Left ventricle myocardium inferior (tissue), 1 donor: Measurements from ENCODE around the gene DAD1. TPM values are rescaled to one million over a fixed set of nuclear protein-coding genes. Genes with fewer than 3 reads are reported as not detected.
"Not testable (repeated sequence)": the region's sequence is repeated elsewhere in the genome, so short reads cannot be mapped to it uniquely, and the experiment has no call there.

Experiments used
- DNase-seq: peaks from one replicate; pipeline ENCODE4 v3.0.0-alpha.2; 2020
- H3K27ac ChIP-seq: fragments of 200-600 bp; replicated peaks from 2 replicates; pipeline ENCODE4 v1.8.0; 2021
- H3K27me3 ChIP-seq: fragments of 200-600 bp; 2 replicates; pipeline ENCODE4 v1.8.0; 2021; ENCODE audit warnings: low read depth
- H3K36me3 ChIP-seq: fragments of 200-600 bp; 2 replicates; pipeline ENCODE4 v1.8.0; 2021
- H3K4me1 ChIP-seq: fragments of 200-600 bp; 2 replicates; pipeline ENCODE4 v1.8.0; 2021
- H3K4me3 ChIP-seq: fragments of 200-600 bp; 2 replicates; pipeline ENCODE4 v1.8.0; 2021; ENCODE audit warnings: mild to moderate bottlenecking, moderate library complexity
- H3K9me3 ChIP-seq: fragments of 200-600 bp; replicated peaks from 2 replicates; pipeline ENCODE4 v1.8.0; 2021
- intact Hi-C: fragments of 100-400 bp; cut with micrococcal nuclease; formaldehyde crosslinking; loops from one replicate; pipeline ENCODE4 v1.11.0; 2022
- total RNA-seq: library from RNA; stranded (reverse); fragmentation: NEBNext Ultra II Directional; extraction: Animal tissue kit (Norgen Biotek cat#: 25700); gene quantifications from one replicate; pipeline ENCODE4 v1.2.1, GENCODE V29; 2021
- TF ChIP-seq, protein P1 (sequence below): fragments of 200-600 bp; IDR thresholded peaks from 2 replicates; pipeline ENCODE4 v1.8.0; 2021; ENCODE audit warnings: antibody characterized with exemption, mild to moderate bottlenecking, borderline replicate concordance
- donor health status: DM: no; HTN: yes; CAD: no; lungs with severe emphysema.

DAD1 gene
- total RNA-seq, 1 donor from 2014 or later, result 118 TPM

DNA sequence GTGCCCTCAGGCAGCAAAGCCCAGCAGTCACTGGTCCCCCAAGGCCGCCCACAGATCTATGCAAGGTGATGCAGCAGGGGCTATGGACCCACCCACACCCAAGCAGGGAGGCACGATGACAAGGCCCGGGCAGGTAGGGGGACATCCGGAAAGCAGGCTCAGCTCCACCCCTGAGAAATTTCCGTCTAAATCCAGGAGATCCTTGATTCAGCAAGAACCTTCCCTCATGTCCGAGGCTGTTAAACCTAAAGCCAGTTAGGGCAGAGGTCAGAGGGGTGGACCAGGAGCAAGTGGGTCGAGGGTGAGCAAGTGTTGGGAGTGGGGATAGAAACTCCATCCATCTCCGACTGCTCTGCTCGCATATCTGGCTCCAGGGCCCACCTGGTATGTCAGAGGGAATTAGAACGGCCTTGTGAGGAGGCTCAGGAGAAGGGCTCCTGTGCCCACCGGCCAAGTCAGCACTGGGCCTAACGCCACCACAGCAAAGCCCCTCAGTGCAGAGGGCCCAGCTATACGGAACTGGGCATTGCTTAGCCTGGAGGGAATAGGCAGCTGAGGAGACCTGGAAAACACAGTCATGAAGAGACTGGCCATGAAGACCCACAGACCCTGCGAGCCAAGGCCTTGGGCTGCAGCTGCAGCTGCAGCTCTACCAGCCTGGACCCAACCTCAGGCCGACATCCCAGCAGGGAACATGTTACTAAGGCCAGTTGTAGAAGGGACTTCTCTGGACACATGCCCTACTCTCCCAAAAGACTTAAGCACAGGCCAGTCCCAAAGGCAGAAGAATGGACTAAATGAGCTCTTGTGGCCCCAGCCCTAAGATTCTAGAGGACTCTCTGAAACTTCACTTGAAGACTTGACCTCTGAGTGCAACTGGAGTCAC, 34.3 kb downstream of the DAD1 start:
- H3K4me3 ChIP-seq, result no peak overlapping the region
- TF ChIP-seq, protein P1, sequence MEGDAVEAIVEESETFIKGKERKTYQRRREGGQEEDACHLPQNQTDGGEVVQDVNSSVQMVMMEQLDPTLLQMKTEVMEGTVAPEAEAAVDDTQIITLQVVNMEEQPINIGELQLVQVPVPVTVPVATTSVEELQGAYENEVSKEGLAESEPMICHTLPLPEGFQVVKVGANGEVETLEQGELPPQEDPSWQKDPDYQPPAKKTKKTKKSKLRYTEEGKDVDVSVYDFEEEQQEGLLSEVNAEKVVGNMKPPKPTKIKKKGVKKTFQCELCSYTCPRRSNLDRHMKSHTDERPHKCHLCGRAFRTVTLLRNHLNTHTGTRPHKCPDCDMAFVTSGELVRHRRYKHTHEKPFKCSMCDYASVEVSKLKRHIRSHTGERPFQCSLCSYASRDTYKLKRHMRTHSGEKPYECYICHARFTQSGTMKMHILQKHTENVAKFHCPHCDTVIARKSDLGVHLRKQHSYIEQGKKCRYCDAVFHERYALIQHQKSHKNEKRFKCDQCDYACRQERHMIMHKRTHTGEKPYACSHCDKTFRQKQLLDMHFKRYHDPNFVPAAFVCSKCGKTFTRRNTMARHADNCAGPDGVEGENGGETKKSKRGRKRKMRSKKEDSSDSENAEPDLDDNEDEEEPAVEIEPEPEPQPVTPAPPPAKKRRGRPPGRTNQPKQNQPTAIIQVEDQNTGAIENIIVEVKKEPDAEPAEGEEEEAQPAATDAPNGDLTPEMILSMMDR, result no peak
- intact Hi-C loops, result loop anchor here (10.0 kb wide), 1 partner anchor 160 kb away; no protein-coding TSS in a partner anchor
- no peaks in the 10 kb centered on the region for H3K9me3 ChIP-seq
- H3K36me3 ChIP-seq, result no peaks in the 10 kb centered on the region
- DNase-seq, result no peak
- H3K27ac ChIP-seq, result no peak overlapping the region
- no peaks in the 10 kb centered on the region for H3K27me3 ChIP-seq
- peaks cover 49% of the 10 kb centered on the region for H3K4me1 ChIP-seq

DNA sequence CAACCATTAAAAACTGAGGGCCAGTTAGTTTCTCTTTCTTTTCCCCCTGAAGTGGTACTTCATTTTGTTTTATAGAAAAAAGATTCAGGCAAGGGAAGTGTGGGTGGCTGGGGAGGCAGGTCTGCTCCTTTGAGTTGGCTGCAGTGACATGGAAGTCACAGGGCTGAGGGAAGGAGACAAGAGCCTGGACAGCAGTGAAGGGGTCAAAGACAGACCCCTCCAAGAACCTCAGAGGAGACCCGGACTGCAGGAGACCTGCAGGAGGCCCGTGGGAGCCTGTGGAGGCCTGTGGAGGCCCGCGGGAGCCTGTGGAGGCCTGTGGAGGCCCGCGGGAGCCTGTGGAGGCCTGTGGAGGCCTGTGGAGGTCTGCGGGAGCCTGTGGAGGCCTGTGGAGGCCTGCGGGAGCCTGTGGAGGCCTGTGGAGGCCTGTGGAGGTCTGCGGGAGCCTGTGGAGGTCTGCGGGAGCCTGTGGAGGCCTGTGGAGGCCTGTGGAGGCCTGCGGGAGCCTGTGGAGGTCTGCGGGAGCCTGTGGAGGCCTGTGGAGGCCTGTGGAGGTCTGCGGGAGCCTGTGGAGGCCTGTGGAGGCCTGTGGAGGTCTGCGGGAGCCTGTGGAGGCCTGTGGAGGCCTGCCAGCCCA, 35.0 kb downstream of the DAD1 start:
- H3K4me3 ChIP-seq, H3K36me3 ChIP-seq, H3K27me3 ChIP-seq, DNase-seq, H3K9me3 ChIP-seq, H3K27ac ChIP-seq: not testable (repeated sequence)
- intact Hi-C loops, result loop anchor here (10.0 kb wide), 1 partner anchor 159 kb away; no protein-coding TSS in a partner anchor
- peaks cover 41% of the 10 kb centered on the region for H3K4me1 ChIP-seq

DNA sequence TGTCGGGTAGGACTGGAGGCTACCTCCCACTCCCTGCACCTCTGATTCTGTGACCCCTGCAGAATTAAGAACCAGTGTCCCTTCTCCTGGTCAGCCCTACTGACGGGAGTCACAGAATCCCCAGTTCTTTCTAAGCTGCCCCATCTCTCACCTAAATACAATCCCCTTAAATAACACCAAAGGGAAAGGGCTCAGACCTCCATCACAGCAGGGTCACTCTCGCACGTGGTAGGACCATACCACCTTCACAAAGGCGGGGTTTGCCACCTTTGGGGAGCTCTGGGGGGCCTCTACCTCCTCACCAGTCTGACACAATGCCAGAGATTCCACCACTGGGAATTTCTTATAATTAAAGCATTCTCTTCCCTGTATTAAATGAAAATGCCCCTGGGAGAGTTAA, 35.6 kb downstream of the DAD1 start:
- Histone ChIP-seq H3K27me3 (no peaks in the 10 kb centered on the region), H3K27ac (no peak overlapping the region), H3K4me1 (peaks cover 36% of the 10 kb centered on the region), H3K9me3 (no peaks in the 10 kb centered on the region), H3K4me3 (no peak overlapping the region), H3K36me3 (no peaks in the 10 kb centered on the region)
- TF ChIP-seq, protein P1, result no peak
- no peak for DNase-seq
- intact Hi-C loops, result loop anchor here (10.0 kb wide), 1 partner anchor 159 kb away; no protein-coding TSS in a partner anchor

DNA sequence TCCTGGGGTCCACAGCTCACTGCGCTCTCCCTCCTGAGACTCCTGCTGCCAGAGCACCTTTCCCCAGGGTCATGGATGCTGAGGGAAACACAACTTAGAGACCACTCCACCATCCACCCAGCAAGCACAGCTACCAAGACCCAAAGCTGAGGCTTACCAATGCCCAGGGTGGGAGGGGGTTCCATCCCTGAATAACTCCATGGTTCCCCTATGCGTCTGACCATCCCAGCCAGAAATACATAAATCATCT, 36.3 kb downstream of the DAD1 start:
- Histone ChIP-seq H3K27me3 (no peaks in the 10 kb centered on the region), H3K9me3 (no peaks in the 10 kb centered on the region), H3K36me3 (no peaks in the 10 kb centered on the region), H3K4me1 (peaks cover 36% of the 10 kb centered on the region), H3K27ac (no peak overlapping the region), H3K4me3 (no peak overlapping the region)
- no peak for DNase-seq
- TF ChIP-seq, protein P1, result no peak
- intact Hi-C loops, result loop anchor here (10.0 kb wide), 1 partner anchor 158 kb away; no protein-coding TSS in a partner anchor

DNA sequence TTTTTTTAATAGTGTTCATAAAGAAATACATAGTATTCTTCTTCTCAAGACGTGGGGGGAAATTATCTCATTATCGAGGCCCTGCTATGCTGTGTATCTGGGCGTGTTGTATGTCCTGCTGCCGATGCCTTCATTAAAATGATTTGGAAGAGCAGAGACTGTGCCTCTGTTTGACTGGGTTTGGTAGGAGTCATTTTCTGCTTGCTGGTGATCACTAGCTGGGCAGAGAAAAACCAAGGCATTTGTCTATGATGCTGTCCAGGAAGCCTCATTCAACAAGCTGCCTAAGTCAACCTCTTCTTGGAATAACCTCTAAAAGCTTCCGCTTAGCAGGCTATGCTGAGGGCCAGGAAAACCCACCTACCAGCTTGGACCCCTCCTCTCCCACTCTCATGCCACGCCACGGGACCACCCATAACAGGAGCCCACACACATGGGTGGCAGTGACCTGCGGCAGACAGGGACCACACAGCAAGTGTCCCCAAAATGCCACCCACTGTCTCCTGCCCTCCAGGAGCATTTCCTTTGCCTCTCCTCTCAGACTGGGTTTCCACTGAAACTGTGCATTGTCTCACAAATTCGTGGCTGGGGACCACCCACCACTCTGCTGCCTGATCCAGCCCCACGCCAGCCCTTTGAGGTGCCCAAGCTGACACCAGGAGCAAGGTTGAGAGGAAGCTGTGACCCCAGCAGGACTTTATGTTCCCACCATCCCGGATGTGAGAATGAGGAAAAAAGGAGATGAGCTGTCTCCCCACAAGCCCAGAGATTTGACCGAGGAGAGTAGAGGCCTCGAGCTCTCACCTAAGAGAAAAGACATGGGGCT, 36.8 kb downstream of the DAD1 start:
- DNase-seq, result no peak
- Histone ChIP-seq H3K9me3 (no peaks in the 10 kb centered on the region), H3K27me3 (no peaks in the 10 kb centered on the region), H3K4me3 (no peak overlapping the region), H3K4me1 (peaks cover 36% of the 10 kb centered on the region), H3K27ac (no peak overlapping the region), H3K36me3 (no peaks in the 10 kb centered on the region)
- TF ChIP-seq, protein P1, result no peak
- intact Hi-C loops, result loop anchor here (10.0 kb wide), 1 partner anchor 157 kb away; no protein-coding TSS in a partner anchor
